Thyroid gland (tissue), 4 donors: ENCODE results near the gene PLCG2.

ENCODE experiments used
- POLR2A ChIP-seq, 2 donors: fragments of 450-650 bp; IDR thresholded peaks; one replicate each; pipeline ENCODE4 v1.6.1; 2017; ENCODE audit warnings: antibody characterized with exemption in 2 of 2, mild to moderate bottlenecking in 2 of 2, moderate library complexity in 1 of 2
- TF ChIP-seq, protein P1 (sequence below), 6 experiments: fragments of 200-600 bp in 3 of 6; fragments of 450-650 bp in 3 of 6; sonication (generic) in 3 of 6; IDR thresholded peaks; one replicate each; pipeline ENCODE4 v1.5.1; 2016 to 2019; ENCODE audit warnings: antibody characterized with exemption in 6 of 6, mild to moderate bottlenecking in 2 of 6, inconsistent platforms in 1 of 6, moderate library complexity in 1 of 6

DNA sequence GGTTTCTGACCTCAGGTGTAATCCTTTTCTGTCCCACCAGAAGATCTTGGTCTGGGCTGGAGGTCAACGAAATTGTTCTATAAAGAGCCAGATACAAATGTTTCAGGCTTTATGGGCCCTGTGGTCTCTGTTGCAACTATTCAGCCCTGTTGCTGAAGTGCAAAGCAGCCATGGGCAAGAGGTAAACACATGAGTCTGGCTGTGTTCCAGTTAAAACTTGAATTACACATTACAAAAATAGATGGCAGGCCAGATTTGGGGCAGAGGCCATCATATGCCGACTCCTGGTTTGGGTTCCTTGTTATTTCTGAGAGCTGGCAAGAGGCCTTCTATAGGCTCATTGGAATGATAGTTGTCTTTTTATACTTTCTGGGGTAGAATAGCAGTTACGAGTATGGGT is 117.8 kb downstream of the PLCG2 start:
- TF ChIP-seq, protein P1, sequence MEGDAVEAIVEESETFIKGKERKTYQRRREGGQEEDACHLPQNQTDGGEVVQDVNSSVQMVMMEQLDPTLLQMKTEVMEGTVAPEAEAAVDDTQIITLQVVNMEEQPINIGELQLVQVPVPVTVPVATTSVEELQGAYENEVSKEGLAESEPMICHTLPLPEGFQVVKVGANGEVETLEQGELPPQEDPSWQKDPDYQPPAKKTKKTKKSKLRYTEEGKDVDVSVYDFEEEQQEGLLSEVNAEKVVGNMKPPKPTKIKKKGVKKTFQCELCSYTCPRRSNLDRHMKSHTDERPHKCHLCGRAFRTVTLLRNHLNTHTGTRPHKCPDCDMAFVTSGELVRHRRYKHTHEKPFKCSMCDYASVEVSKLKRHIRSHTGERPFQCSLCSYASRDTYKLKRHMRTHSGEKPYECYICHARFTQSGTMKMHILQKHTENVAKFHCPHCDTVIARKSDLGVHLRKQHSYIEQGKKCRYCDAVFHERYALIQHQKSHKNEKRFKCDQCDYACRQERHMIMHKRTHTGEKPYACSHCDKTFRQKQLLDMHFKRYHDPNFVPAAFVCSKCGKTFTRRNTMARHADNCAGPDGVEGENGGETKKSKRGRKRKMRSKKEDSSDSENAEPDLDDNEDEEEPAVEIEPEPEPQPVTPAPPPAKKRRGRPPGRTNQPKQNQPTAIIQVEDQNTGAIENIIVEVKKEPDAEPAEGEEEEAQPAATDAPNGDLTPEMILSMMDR (IDR thresholded peaks at IDR 0.05), result no peak
- TF ChIP-seq POLR2A (IDR thresholded peaks at IDR 0.05), result no peak
